GM12872 (cell line): ENCODE data around the gene MAIP1.

ENCODE experiments used
- TF ChIP-seq, protein P1 (sequence below): IDR thresholded peaks from 3 replicates; pipeline ENCODE4 v1.5.1; 2011; ENCODE audit warnings: low read depth, mild to moderate bottlenecking, low read length, moderate library complexity; ENCODE audit not compliant: insufficient read depth

MAIP1 gene

GRCh38 chr2:199950396-199950795, 5.0 kb upstream of the MAIP1 start:
- TF ChIP-seq, protein P1, sequence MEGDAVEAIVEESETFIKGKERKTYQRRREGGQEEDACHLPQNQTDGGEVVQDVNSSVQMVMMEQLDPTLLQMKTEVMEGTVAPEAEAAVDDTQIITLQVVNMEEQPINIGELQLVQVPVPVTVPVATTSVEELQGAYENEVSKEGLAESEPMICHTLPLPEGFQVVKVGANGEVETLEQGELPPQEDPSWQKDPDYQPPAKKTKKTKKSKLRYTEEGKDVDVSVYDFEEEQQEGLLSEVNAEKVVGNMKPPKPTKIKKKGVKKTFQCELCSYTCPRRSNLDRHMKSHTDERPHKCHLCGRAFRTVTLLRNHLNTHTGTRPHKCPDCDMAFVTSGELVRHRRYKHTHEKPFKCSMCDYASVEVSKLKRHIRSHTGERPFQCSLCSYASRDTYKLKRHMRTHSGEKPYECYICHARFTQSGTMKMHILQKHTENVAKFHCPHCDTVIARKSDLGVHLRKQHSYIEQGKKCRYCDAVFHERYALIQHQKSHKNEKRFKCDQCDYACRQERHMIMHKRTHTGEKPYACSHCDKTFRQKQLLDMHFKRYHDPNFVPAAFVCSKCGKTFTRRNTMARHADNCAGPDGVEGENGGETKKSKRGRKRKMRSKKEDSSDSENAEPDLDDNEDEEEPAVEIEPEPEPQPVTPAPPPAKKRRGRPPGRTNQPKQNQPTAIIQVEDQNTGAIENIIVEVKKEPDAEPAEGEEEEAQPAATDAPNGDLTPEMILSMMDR, result no peak

DNA sequence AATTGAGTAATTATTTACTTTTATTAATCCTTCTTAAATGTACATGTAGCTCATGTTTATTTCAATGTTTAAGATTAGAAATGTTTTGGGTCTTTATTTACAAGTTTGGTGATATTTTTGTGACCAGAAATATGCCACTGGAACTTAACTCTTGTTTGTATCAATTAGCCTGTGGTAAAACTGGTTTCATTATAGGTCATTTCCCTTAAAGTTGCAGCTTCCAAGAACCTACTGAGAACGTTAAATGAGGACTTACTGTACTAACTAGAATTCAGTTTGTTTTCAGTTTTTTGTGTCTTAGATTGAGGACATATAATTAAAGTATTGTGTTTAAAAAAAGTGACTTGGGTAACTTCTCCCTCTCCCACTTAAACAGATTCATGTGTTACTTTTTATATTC, 4.4 kb upstream of the MAIP1 start:
- TF ChIP-seq, protein P1, result no peak

- TF ChIP-seq, protein P1, result no peak
Measured at GRCh38 chr2:199955007-199955338, 409 bp upstream of the MAIP1 start.

DNA sequence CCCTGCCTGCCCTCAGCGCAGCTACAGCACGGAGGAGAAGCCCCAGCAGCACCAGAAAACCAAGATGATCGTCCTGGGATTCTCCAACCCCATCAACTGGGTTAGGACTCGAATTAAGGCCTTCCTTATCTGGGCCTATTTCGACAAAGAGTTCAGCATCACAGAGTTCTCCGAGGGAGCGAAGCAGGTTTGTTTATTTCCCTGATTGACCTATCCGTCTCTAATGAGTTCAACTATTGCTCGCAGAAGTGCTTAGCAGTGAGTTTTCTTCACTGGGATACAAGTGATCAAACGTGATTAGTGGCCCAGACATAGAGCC, 639 bp downstream of the MAIP1 start:
- TF ChIP-seq, protein P1, result no peak

DNA sequence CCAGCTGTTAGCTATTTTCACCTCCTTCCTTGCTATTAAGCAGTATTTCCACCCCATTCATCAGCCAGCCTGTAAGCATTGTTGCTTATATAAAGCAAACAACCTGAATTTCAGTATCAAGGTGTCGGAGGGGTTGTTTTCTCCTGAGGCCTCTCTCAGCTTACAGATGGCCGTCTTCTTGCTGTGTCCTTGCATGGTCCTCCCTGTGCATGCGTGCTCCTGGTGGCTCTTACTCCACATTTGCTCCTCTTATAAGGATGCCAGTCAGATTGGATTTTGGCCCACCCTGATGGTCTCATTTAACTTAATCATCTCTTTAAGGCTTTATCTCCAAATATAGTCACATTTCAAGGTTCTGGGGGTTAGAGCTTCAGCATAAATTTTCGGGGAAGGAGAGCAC, 2.6 kb downstream of the MAIP1 start:
- TF ChIP-seq, protein P1, result no peak

- TF ChIP-seq, protein P1, result no peak
Measured at GRCh38 chr2:199962203-199962602, 6.8 kb downstream of the MAIP1 start.

- TF ChIP-seq, protein P1, result no peak
Measured at GRCh38 chr2:199966405-199966804, 11.0 kb downstream of the MAIP1 start.

DNA sequence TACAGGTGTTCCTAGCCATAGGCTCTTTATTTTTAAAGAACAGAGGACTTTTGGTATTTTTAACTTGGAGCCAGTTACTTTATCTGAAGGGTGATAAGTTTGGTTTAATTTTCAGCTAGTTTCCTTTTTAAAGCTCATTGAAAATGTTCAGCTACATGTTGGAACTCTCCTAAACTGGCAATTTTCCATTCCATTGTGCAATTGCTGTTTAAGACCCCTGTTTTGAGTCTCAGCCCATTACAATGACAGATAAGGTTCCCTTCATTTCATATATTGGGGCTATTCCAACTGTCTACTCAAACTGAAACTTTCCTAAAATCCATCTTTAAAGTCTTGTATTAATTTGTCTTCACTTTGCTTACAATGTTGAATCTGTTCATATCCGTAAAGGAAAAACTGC, 11.6 kb downstream of the MAIP1 start:
- TF ChIP-seq, protein P1, result no peak
